Dedifferentiated amniotic fluid mesenchymal stem cell (primary cell): ENCODE results near the gene L1CAM.
"Not testable (repeated sequence)": the region's sequence is repeated elsewhere in the genome, so short reads cannot be mapped to it uniquely, and the experiment has no call there.

ENCODE experiments used
- DNase-seq: peaks from one replicate; pipeline ENCODE4 v3.0.0-alpha.2; 2016; ENCODE audit errors: extremely low spot score

The L1CAM gene

GRCh38 chrX:153828308-153828707 lies 57.7 kb downstream of the L1CAM start:
- no peak for DNase-seq

- no peak for DNase-seq
Observed at GRCh38 chrX:153827903-153828302, 58.1 kb downstream of the L1CAM start.

GRCh38 chrX:153827016-153827415 lies 59.0 kb downstream of the L1CAM start:
- DNase-seq = no peak

- no peak for DNase-seq
Observed at GRCh38 chrX:153825042-153825441, 60.9 kb downstream of the L1CAM start.

GRCh38 chrX:153824348-153824747 lies 61.6 kb downstream of the L1CAM start:
- no peak for DNase-seq

GRCh38 chrX:153821066-153821465 lies 64.9 kb downstream of the L1CAM start:
- no peak for DNase-seq

- DNase-seq = no peak
Observed at GRCh38 chrX:153820601-153821000, 65.4 kb downstream of the L1CAM start.

GRCh38 chrX:153819384-153820040 lies 66.5 kb downstream of the L1CAM start:
- no peak for DNase-seq

- no peak for DNase-seq
Observed at GRCh38 chrX:153818571-153819383, 67.2 kb downstream of the L1CAM start.

GRCh38 chrX:153818064-153818463 lies 67.9 kb downstream of the L1CAM start:
- not testable (repeated sequence) for DNase-seq

- no peak for DNase-seq
Observed at GRCh38 chrX:153816831-153817690, 68.9 kb downstream of the L1CAM start.

- no peak for DNase-seq
Observed at GRCh38 chrX:153814591-153815315, 71.2 kb downstream of the L1CAM start.

- no peak for DNase-seq
Observed at GRCh38 chrX:153813161-153813560, 72.8 kb downstream of the L1CAM start.

- DNase-seq = no peak
Observed at GRCh38 chrX:153812220-153812619, 73.8 kb downstream of the L1CAM start.
